BE2C (cell line): ENCODE data around the gene PEX10.

Experiments used
- DNase-seq: peaks from one replicate; pipeline ENCODE4 v3.0.0-alpha.2; 2020
- H3K27me3 ChIP-seq: fragments of 250-450 bp; sonication (Bioruptor Pico); 2 replicates; pipeline ENCODE4 v1.5.1; 2020; ENCODE audit warnings: mild to moderate bottlenecking
- H3K36me3 ChIP-seq: fragments of 250-450 bp; sonication (Bioruptor Pico); 2 replicates; pipeline ENCODE4 v1.5.1; 2020; ENCODE audit warnings: mild to moderate bottlenecking
- H3K4me1 ChIP-seq: fragments of 250-450 bp; sonication (Bioruptor Pico); 2 replicates; pipeline ENCODE4 v1.5.1; 2020
- H3K4me3 ChIP-seq: 2 replicates; pipeline ENCODE4 v1.5.1; 2011; ENCODE audit warnings: low read depth, low read length
- H3K9me3 ChIP-seq: fragments of 250-450 bp; sonication (Bioruptor Pico); 2 replicates; pipeline ENCODE4 v1.5.1; 2020
- CTCF ChIP-seq: IDR thresholded peaks from 2 replicates; pipeline ENCODE4 v1.5.1; 2012; ENCODE audit warnings: mild to moderate bottlenecking, low read depth, low read length

The PEX10 gene

GRCh38 chr1:2378956-2379732 lies 33.2 kb downstream of the PEX10 start:
- Histone ChIP-seq H3K9me3 (no peaks in the 10 kb centered on the region), H3K27me3 (no peaks in the 10 kb centered on the region), H3K4me1 (peaks cover 6% of the 10 kb centered on the region; the same call in 1 of the 2 replicates), H3K4me3 (no peak overlapping the region), H3K36me3 (no peaks in the 10 kb centered on the region)
- no peak for DNase-seq
- TF ChIP-seq CTCF: no peak

- Histone ChIP-seq H3K9me3 (no peaks in the 10 kb centered on the region), H3K4me1 (peaks cover 6% of the 10 kb centered on the region; the same call in 1 of the 2 replicates), H3K36me3 (no peaks in the 10 kb centered on the region), H3K4me3 (no peak overlapping the region), H3K27me3 (no peaks in the 10 kb centered on the region)
- no peak for DNase-seq
- TF ChIP-seq CTCF: no peak
These were observed 33.9 kb downstream of the PEX10 start for GRCh38 chr1:2378441-2378851.

DNA sequence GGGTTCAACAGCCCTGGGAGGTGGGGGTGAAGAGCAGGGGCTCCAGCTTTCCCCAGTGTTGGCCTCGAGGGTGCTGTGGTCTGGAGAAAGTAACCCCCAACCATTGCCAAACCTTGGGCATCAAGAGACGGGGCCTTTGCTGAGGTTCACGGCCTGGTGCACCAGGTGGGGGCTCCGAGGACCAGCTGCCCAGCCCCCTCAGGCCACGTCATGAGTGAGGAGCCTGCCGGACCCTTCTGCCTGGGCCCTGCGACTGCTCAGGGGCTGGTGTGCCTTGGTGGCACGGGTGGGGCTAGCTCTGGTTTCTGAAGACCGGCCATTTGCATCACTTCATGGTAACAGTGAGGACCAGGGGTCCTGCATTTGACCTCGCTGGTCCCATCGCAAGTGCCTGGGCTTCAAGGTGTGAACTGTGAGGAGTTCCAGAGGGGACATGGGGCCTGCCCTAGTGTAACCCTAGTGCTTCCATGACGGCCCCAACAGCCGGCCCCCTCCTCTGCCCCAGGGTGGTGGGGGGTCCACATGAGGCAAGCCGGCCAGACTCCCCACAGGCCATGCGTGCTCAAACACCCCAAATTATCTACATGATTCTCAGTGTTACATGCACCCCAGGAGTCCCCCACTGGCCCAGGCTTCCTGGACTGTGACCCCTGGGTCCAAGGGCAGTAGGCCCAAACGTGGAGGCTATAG lies 34.5 kb downstream of the PEX10 start:
- Histone ChIP-seq H3K36me3 (no peaks in the 10 kb centered on the region), H3K27me3 (no peaks in the 10 kb centered on the region)
- no peak for TF ChIP-seq CTCF

DNA sequence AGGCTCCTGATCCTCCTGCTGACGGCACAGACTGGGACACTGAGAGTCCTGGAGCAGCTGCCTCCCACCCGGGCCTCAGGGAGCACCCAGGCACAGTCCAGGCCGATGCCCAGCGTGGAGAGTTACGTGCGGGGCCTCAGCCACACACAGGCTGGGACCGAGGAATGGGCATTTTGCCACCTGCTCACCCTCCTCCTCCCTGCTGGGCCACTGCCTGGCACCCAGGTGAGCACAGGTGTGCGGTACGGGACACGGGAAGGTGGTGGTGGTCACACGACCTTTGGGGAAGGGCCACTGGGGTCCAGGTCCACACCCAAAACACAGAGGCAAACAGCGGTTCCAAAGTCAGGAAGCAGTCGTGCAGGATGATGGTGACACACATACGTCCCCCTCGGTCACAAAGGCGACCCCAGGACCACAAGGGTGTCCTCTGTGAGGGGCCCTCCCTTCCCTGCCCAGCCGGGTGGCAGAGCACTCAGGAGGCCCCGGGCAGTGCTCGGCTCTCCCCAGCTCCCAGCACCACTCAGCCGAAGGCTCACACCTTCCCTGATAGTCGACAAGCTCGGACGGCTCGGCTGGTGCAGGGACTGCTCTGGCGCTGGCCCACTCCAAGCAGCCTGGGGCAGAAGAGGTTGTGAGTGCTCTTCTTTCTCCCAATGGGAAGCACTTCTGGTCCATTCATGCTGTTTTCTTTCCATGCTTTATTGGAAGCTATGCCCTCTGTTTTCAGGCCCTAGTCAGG lies 35.3 kb downstream of the PEX10 start:
- TF ChIP-seq CTCF: no peak
- H3K9me3 ChIP-seq: no peaks in the 10 kb centered on the region
- no peaks in the 10 kb centered on the region for H3K27me3 ChIP-seq
- no peaks in the 10 kb centered on the region for H3K36me3 ChIP-seq
- H3K4me3 ChIP-seq: no peak overlapping the region
- no peak for DNase-seq
- H3K4me1 ChIP-seq: peaks cover 6% of the 10 kb centered on the region; the same call in 1 of the 2 replicates

More for the DNA sequence above, 34.5 kb downstream of the PEX10 start:
- no peak for DNase-seq
- no peak overlapping the region for H3K4me3 ChIP-seq
- H3K9me3 ChIP-seq: no peaks in the 10 kb centered on the region
- H3K4me1 ChIP-seq: peaks cover 6% of the 10 kb centered on the region; the same call in 1 of the 2 replicates

DNA sequence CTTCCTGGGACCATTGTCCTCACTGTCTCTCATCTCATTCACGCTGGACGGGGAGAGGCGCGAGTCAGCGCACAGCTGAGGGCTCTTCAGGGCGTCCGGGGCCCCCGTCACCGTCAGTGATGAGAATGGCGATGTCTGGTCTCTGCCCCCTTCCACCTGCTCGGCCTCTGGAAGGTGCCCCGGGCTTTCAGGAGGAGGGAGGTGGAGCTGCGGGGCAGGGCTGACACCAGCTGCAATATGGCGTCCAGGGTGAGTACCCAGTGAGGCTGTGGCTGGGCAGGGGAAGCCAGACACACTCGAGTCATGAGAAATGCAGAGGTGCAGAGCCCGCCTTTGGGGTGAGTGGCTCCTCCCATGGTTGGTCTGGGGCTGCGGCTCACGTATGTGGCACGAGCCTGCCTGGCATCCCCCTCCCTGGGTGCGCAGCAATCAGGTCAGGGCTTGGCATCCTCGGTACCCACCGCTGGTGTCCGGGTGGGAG lies 36.1 kb downstream of the PEX10 start:
- no peaks in the 10 kb centered on the region for H3K27me3 ChIP-seq
- DNase-seq: no peak
- no peaks in the 10 kb centered on the region for H3K9me3 ChIP-seq
- H3K36me3 ChIP-seq: no peaks in the 10 kb centered on the region
- peaks cover 3% of the 10 kb centered on the region; the same call in 1 of the 2 replicates for H3K4me1 ChIP-seq
- no peak for TF ChIP-seq CTCF
- no peak overlapping the region for H3K4me3 ChIP-seq
